GM12878 (cell line): ENCODE data around the gene TBKBP1. TPM values are rescaled to one million over a fixed set of nuclear protein-coding genes. Genes with fewer than 3 reads are reported as not detected.
A peak's percentile ranks its signal among the peaks of the same experiment; 100 is the strongest.

Experiments
- ATAC-seq: fragments of 200-7000 bp; cut with Tn5 transposase; 3 replicates; pipeline ENCODE4 v1.9.1; 2020; ENCODE audit warnings: mild to moderate bottlenecking, moderate library complexity
- BruUV-seq: library from RNA; stranded (reverse); fragments of 400-500 nt; replicated peaks from 2 replicates; lab custom pipeline; 2021; lab: Mats Ljungman, UMichigan
- CTCF ChIA-PET: fragments of 300-600 bp; sonication (Branson Sonifier 250); formaldehyde crosslinking; extraction: SDS; loops from one replicate; lab custom pipeline; 2021; ENCODE audit warnings: inconsistent platforms; lab: Yijun Ruan, JAX
- POLR2A ChIA-PET: fragments of 350-600 bp; formaldehyde crosslinking; extraction: SDS; loops from one replicate; lab custom pipeline; 2021; ENCODE audit warnings: inconsistent platforms; lab: Charles Lee
- RAD21 ChIA-PET: fragments of 300-600 bp; sonication (Branson Sonifier 250); formaldehyde crosslinking; loops from one replicate; lab custom pipeline; 2023; ENCODE audit warnings: antibody characterized with exemption; ENCODE audit not compliant: unreplicated experiment; lab: Charles Lee
- SMC1A ChIA-PET: fragments of 300-600 bp; sonication (Branson Sonifier 250); formaldehyde crosslinking; loops from one replicate; lab custom pipeline; 2023; ENCODE audit not compliant: unreplicated experiment, uncharacterized antibody; lab: Charles Lee
- DNase-seq: peaks from one replicate; pipeline ENCODE4 v3.0.0-alpha.2; 2011; ENCODE audit warnings: low read depth, low spot score
- FAIRE-seq: peaks from 3 replicates; lab custom pipeline; 2011; peaks lifted over from hg19 to GRCh38; lab: Jason Lieb, UNC
- H2AFZ ChIP-seq: 2 replicates; pipeline ENCODE4 v1.6.0; 2011; ENCODE audit warnings: low read depth, low read length, control low read depth; ENCODE audit not compliant: control insufficient read depth
- H3K27ac ChIP-seq: 2 replicates; pipeline ENCODE4 v1.5.1; 2011; ENCODE audit warnings: control low read depth; ENCODE audit not compliant: control insufficient read depth, insufficient read depth
- H3K27me3 ChIP-seq, 2 experiments: replicated peaks in 1 of 2; 2 replicates each; pipeline versions ENCODE4 v1.6.0 to v1.6.1; 2011; ENCODE audit warnings: low read length in 1 of 2; ENCODE audit not compliant: control insufficient read depth in 2 of 2, insufficient read depth in 2 of 2
- H3K36me3 ChIP-seq, 2 experiments: 2 replicates each; pipeline ENCODE4 v1.5.1; 2011; ENCODE audit warnings: low read length in 1 of 2; ENCODE audit not compliant: control insufficient read depth in 2 of 2, insufficient read depth in 2 of 2
- H3K4me1 ChIP-seq: 2 replicates; pipeline ENCODE4 v1.6.1; 2011; ENCODE audit warnings: mild to moderate bottlenecking, low read length, moderate library complexity, mixed read lengths; ENCODE audit not compliant: control insufficient read depth, insufficient read depth
- H3K4me2 ChIP-seq: 2 replicates; pipeline ENCODE4 v1.6.0; 2011; ENCODE audit warnings: control low read depth; ENCODE audit not compliant: control insufficient read depth, insufficient read depth
- H3K4me3 ChIP-seq: fragments of 200-600 bp; sonication (generic); 2 replicates; pipeline ENCODE4 v1.5.1; 2016
- H3K79me2 ChIP-seq: 2 replicates; pipeline ENCODE4 v1.6.0; 2011; ENCODE audit warnings: low read length; ENCODE audit not compliant: control insufficient read depth, insufficient read depth
- H3K9ac ChIP-seq: 2 replicates; pipeline ENCODE4 v1.8.0; 2011; ENCODE audit warnings: low read length, control low read depth, mixed read lengths; ENCODE audit not compliant: control insufficient read depth, insufficient read depth
- H3K9me3 ChIP-seq: replicated peaks from 3 replicates; pipeline ENCODE4 v1.5.1; 2011; ENCODE audit warnings: mild to moderate bottlenecking, low read length; ENCODE audit not compliant: control insufficient read depth, insufficient read depth
- H4K20me1 ChIP-seq: 2 replicates; pipeline ENCODE4 v1.6.0; 2011; ENCODE audit not compliant: control insufficient read depth, insufficient read depth
- BHLHE40 ChIP-seq, 2 experiments: fragments of 450-650 bp in 1 of 2; IDR thresholded peaks; 2 replicates each; pipeline ENCODE4 v1.6.1; 2011 to 2017; ENCODE audit warnings: low read depth in 2 of 2, borderline replicate concordance in 1 of 2, improper control_type of control experiment in 1 of 2, low read length in 1 of 2, mild to moderate bottlenecking in 1 of 2
- DPF2 ChIP-seq: fragments of 450-650 bp; IDR thresholded peaks from 2 replicates; pipeline ENCODE4 v1.6.1; 2017; ENCODE audit warnings: mild to moderate bottlenecking
- ELK1 ChIP-seq: IDR thresholded peaks from 2 replicates; pipeline ENCODE4 v1.6.1; 2012; ENCODE audit warnings: low read depth, low read length, improper control_type of control experiment
- HDAC2 ChIP-seq: fragments of 200-600 bp; sonication (generic); IDR thresholded peaks from 2 replicates; pipeline ENCODE4 v1.6.1; 2017
- IRF5 ChIP-seq: fragments of 450-650 bp; IDR thresholded peaks from 2 replicates; pipeline ENCODE4 v1.6.1; 2017; ENCODE audit warnings: borderline replicate concordance
- RAD51 ChIP-seq: fragments of 450-650 bp; IDR thresholded peaks from 2 replicates; pipeline ENCODE4 v1.6.1; 2016; ENCODE audit warnings: moderate library complexity, mild to moderate bottlenecking, inconsistent platforms
- RELB ChIP-seq: fragments of 450-650 bp; IDR thresholded peaks from 2 replicates; pipeline ENCODE4 v1.6.1; 2017; ENCODE audit warnings: low read depth, mild to moderate bottlenecking, moderate library complexity
- SIN3A ChIP-seq: IDR thresholded peaks from 2 replicates; pipeline ENCODE4 v1.6.1; 2012; ENCODE audit warnings: low read depth, low read length, improper control_type of control experiment
- SIX5 ChIP-seq: IDR thresholded peaks from 2 replicates; pipeline ENCODE4 v1.6.1; 2011; ENCODE audit warnings: mild to moderate bottlenecking, low read depth, low read length, moderate library complexity; ENCODE audit not compliant: severe bottlenecking
- SMC3 ChIP-seq: IDR thresholded peaks from 2 replicates; pipeline ENCODE4 v1.6.1; 2011; ENCODE audit warnings: low read length, improper control_type of control experiment, borderline replicate concordance
- SP1 ChIP-seq: IDR thresholded peaks from one replicate; pipeline ENCODE4 v1.6.1; 2011; ENCODE audit warnings: low read depth, low read length
- SPI1 ChIP-seq: IDR thresholded peaks from 2 replicates; pipeline ENCODE4 v1.6.1; 2011; ENCODE audit warnings: low read depth, mild to moderate bottlenecking, low read length, moderate library complexity, borderline replicate concordance; ENCODE audit not compliant: insufficient read depth
- SUZ12 ChIP-seq: fragments of 200-600 bp; sonication (generic); IDR thresholded peaks from one replicate; pipeline ENCODE4 v1.6.1; 2018; ENCODE audit warnings: antibody characterized with exemption, mild to moderate bottlenecking; ENCODE audit not compliant: unreplicated experiment
- TBL1XR1 ChIP-seq: IDR thresholded peaks from 2 replicates; pipeline ENCODE4 v1.6.1; 2012; ENCODE audit warnings: low read depth, low read length, improper control_type of control experiment
- ZNF384 ChIP-seq: IDR thresholded peaks from 2 replicates; pipeline ENCODE4 v1.6.1; 2012; ENCODE audit warnings: low read depth, mild to moderate bottlenecking, low read length, improper control_type of control experiment, borderline replicate concordance
- WGBS: methylation state at CpG from one replicate; pipeline ENCODE4 v1.1.6; 2016; ENCODE audit warnings: low lambda C conversion rate; ENCODE audit not compliant: insufficient replicate concordance, insufficient coverage; ENCODE audit errors: missing lambda C conversion rate; 5-methylcytosine and 5-hydroxymethylcytosine counted together
- in situ Hi-C: fragments of 300-500 bp; cut with MboI; formaldehyde crosslinking; loops from 9 replicates; pipeline ENCODE4 v1.14.3; 2018; ENCODE audit warnings: mixed read lengths
- intact Hi-C: fragments of 100-400 bp; cut with micrococcal nuclease; formaldehyde crosslinking; loops from one replicate; pipeline ENCODE4 v1.14.2; 2022; ENCODE audit not compliant: unreplicated experiment
- polyA plus RNA-seq, 11 experiments: library from polyadenylated mRNA; depleted of rRNA in 4 of 11; unstranded in 6 of 11; stranded (reverse) in 5 of 11; fragments of >200 nt; fragmentation: Nextera tagmentation in 4 of 11; fragmentation: Illumina TruSeq in 1 of 11; extraction: Ambion mirVana in 4 of 11; extraction: Trizol in 1 of 11; gene quantifications; 1 replicate in 1 of 11; 2 replicates in 10 of 11; pipeline versions ENCODE4 v1.2.1 to v1.2.3, GENCODE V29; 2011 to 2016; ENCODE audit warnings: inconsistent platforms in 2 of 11, missing spikeins in 2 of 11, low read depth in 1 of 11
- total RNA-seq, 4 experiments: library from RNA; depleted of rRNA in 3 of 4; stranded (reverse); fragments of >200 nt in 3 of 4; fragmentation: Illumina TruSeq in 1 of 4; extraction: Trizol in 1 of 4; gene quantifications; 2 replicates each; pipeline versions ENCODE4 v1.2.1 to v1.2.3, GENCODE V29; 2013 to 2021

TBKBP1 gene
- total and polyA plus RNA-seq, 10 of the 15 experiments (the other 5 are each of a cell fraction or from before 2014, with no cell fraction given), result 0.11 to 2.7 (median 0.74) TPM; not detected in 3

DNA sequence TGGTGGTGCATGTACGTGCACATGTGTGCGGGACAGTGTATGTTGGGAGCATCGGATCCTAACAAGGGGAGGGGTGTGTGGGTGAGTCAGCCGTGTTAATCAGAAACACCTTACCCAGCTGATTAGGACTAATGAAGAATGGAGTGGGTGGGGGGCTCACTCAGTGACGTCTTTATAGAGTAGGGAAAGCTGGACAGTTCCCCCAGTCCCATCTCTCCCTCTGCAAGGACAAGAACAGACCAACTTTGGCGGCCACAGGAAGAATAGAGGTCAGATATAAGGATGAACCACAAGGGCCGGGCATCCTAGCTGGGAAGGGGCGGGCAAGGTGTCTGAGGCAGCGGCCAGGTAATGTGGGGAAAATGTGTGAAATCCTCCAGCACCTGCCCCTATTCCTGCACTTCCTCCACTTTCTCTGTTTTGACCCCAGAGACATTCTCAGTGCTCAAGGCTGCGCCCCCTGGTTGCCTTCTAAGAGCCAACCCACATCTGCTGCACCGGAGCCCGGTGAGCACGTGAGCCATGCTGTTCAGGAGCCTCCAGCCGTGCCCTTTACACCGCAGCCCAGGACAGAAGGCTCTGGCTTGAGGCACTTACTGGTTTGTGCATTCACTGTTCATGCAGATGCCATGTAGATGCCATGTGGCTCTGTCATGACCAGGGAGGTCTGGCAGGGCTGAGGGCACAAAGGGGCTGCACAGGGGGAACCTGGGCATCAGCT lies 20.2 kb downstream of the TBKBP1 start (continued):
- TF ChIP-seq BHLHE40 (IDR thresholded peaks at IDR 0.05; ENCODE audit: borderline replicate concordance in 1 of 2, low read depth in 2 of 2, low read length in 1 of 2), result peak; percentile 92 to 96
- peak; percentile 34; the same call in 1 of the 2 replicates for TF ChIP-seq RAD51
- 0 out of 2 replicates have a peak, but pooled peaks have one; percentile 4 for TF ChIP-seq SPI1
- TF ChIP-seq, all 136 proteins: peak for 6

GRCh38 chr17:47714773-47715396 lies 20.9 kb downstream of the TBKBP1 start:
- H3K79me2 ChIP-seq, result no peaks in the 10 kb centered on the region
- H3K9me3 ChIP-seq, result no peaks in the 10 kb centered on the region
- no TSS peak for BruUV-seq
- ChIA-PET CTCF (interaction anchor here (0.6 to 9.0 kb wide), 11 partner anchors 10 to 208 kb away, joined by 3 to 229 read pairs (median 4); partner anchors contain the start of genes KPNB1 and TBX21), RAD21 (interaction anchor here (0.6 to 8.3 kb wide), 8 partner anchors 9 to 51 kb away, joined by 3 to 142 read pairs (median 8); partner anchors contain the start of genes TBKBP1 and TBX21), SMC1A (interaction anchor here (1.0 to 5.9 kb wide), 6 partner anchors 10 to 50 kb away, joined by 3 to 56 read pairs (median 20); partner anchors contain the start of gene TBX21), POLR2A (interaction anchor here (0.8 to 7.3 kb wide), 4 partner anchors 11 to 51 kb away, joined by 3 to 76 read pairs (median 6); partner anchors contain the start of gene TBX21)
- peak; percentile 57 for ATAC-seq
- no peak overlapping the region for H2AFZ ChIP-seq
- H3K4me1 ChIP-seq, result peaks cover 68% of the 10 kb centered on the region
- no peak overlapping the region for H3K9ac ChIP-seq
- in situ Hi-C loops (no loop called here), intact Hi-C loops (loop anchor here (2.0 kb wide), 1 partner anchor 18 kb away; the partner anchor contains the start of gene TBX21)
- DNase-seq, result peak; percentile 67
- no peak for FAIRE-seq
- H3K4me2 ChIP-seq, result peak overlapping the region; percentile 61
- H3K27me3 ChIP-seq, result no peaks in the 10 kb centered on the region; a peak in 2 of 4 replicates
- H3K36me3 ChIP-seq, result no peaks in the 10 kb centered on the region
- peak overlapping the region; percentile 1; the same call in 1 of the 2 replicates for H3K27ac ChIP-seq
- no peaks in the 10 kb centered on the region; the same call in 1 of the 2 replicates for H4K20me1 ChIP-seq
- H3K4me3 ChIP-seq, result peak overlapping the region; percentile 28; the same call in 1 of the 2 replicates
- WGBS, result 6% methylated on average over 6 of the region's 6 CpGs
- TF ChIP-seq DPF2 (peak; percentile 41), TBL1XR1 (no peak), SIN3A (no peak), IRF5 (no peak), SP1 (no peak), SMC3 (0 out of 2 replicates have a peak, but pooled peaks have one; percentile 0), HDAC2 (no peak), ZNF384 (no peak), ELK1 (no peak), SIX5 (no peak), SUZ12 (no peak), RELB (peak; percentile 77), SPI1 (0 out of 2 replicates have a peak, but pooled peaks have one; percentile 20)
